ENCODE data around the gene FAM163A.

FAM163A gene

GRCh38 chr1:179857009-179857408, 113.9 kb downstream of the FAM163A start:
- Histone ChIP-seq H3K4me2 (ENCODE audit: low read length) (no peak overlapping the region), H3K4me1 (ENCODE audit: insufficient read depth, low read length, severe bottlenecking) (no peaks in the 10 kb centered on the region), H3K27ac (ENCODE audit: low read depth, low read length, poor library complexity, severe bottlenecking) (no peak overlapping the region), H3K4me3 (ENCODE audit: low read depth, low read length, poor library complexity, severe bottlenecking) (no peak overlapping the region), H3F3A (ENCODE audit: insufficient read depth, low read length) (0 out of 2 replicates have a peak, but pooled peaks cover 5% of the 10 kb centered on the region), H3K9ac (ENCODE audit: low read length) (no peak overlapping the region), H3K27me3 (ENCODE audit: insufficient read depth, low read length) (no peaks in the 10 kb centered on the region), H3K36me3 (ENCODE audit: insufficient read depth, low read length) (peaks cover 33% of the 10 kb centered on the region; the same call in 1 of the 2 replicates), H2AFZ (ENCODE audit: low read length) (no peak overlapping the region), H3K9me3 (ENCODE audit: low read length) (no peaks in the 10 kb centered on the region), H3K9me2 (ENCODE audit: low read depth, low read length) (no peaks in the 10 kb centered on the region), H3K79me2 (ENCODE audit: insufficient read depth, low read length) (no peaks in the 10 kb centered on the region), H4K20me1 (ENCODE audit: insufficient read depth, low read length) (no peaks in the 10 kb centered on the region)
- TF ChIP-seq CTCF (IDR thresholded peaks at IDR 0.05; ENCODE audit: low read length), result no peak
- TF ChIP-seq EZH2 (IDR thresholded peaks at IDR 0.05; ENCODE audit: borderline replicate concordance, low read length), result no peak

DNA sequence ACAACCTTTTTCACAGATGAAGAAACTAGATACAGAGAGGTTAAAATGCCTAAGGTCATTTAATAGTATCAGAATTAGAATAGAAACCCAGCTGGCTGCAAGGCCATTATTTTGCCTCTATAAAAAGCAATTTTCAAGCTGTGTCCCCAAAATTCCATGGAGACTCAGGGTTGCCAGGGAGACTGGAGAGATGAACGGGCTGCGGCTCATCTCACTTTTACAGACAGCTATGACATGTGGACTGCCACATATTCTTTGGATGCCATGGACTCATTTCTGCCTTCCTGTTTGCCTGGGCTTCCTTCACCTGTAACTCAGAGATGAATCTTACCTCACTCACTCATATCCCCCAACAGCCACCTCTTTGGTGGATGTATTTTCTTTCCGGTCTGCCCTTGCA, 117.6 kb downstream of the FAM163A start:
- Histone ChIP-seq H3K27ac (ENCODE audit: low read depth, low read length, poor library complexity, severe bottlenecking) (no peak overlapping the region), H3K79me2 (ENCODE audit: insufficient read depth, low read length) (no peaks in the 10 kb centered on the region), H4K20me1 (ENCODE audit: insufficient read depth, low read length) (no peaks in the 10 kb centered on the region), H3F3A (ENCODE audit: insufficient read depth, low read length) (no peaks in the 10 kb centered on the region), H3K9me3 (ENCODE audit: low read length) (no peaks in the 10 kb centered on the region), H3K4me2 (ENCODE audit: low read length) (no peak overlapping the region), H3K27me3 (ENCODE audit: insufficient read depth, low read length) (no peaks in the 10 kb centered on the region), H3K4me1 (ENCODE audit: insufficient read depth, low read length, severe bottlenecking) (no peaks in the 10 kb centered on the region), H3K4me3 (ENCODE audit: low read depth, low read length, poor library complexity, severe bottlenecking) (no peak overlapping the region), H3K36me3 (ENCODE audit: insufficient read depth, low read length) (peaks cover 54% of the 10 kb centered on the region), H2AFZ (ENCODE audit: low read length) (no peak overlapping the region), H3K9ac (ENCODE audit: low read length) (no peak overlapping the region), H3K9me2 (ENCODE audit: low read depth, low read length) (no peaks in the 10 kb centered on the region)
- TF ChIP-seq CTCF (IDR thresholded peaks at IDR 0.05; ENCODE audit: low read length) (no peak), EZH2 (IDR thresholded peaks at IDR 0.05; ENCODE audit: borderline replicate concordance, low read length) (no peak)

DNA sequence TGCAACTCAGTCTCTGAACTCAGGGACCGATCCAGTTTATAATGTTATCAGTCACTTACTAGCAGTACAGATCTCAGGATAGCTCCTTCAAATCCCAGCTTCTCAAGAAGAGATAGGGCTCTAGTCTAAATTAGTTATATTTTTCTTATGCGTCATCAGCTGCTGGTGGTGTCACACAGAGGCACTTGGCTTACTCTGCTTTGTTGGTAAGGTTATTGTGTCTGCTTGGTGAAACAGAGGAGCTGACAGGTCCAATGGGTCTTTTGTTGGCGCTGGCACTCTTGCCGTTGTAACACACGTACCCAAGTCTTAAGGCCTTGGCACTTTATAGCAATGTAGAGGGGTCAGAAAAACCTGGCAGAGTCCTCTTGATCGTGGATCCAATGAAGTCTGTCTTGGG, 122.3 kb downstream of the FAM163A start:
- Histone ChIP-seq H3K36me3 (ENCODE audit: insufficient read depth, low read length) (peaks cover 80% of the 10 kb centered on the region), H3K4me1 (ENCODE audit: insufficient read depth, low read length, severe bottlenecking) (no peaks in the 10 kb centered on the region), H3K9ac (ENCODE audit: low read length) (no peak overlapping the region), H3K4me3 (ENCODE audit: low read depth, low read length, poor library complexity, severe bottlenecking) (no peak overlapping the region), H3K79me2 (ENCODE audit: insufficient read depth, low read length) (peaks cover 17% of the 10 kb centered on the region), H3K27me3 (ENCODE audit: insufficient read depth, low read length) (no peaks in the 10 kb centered on the region), H3K9me3 (ENCODE audit: low read length) (no peaks in the 10 kb centered on the region), H2AFZ (ENCODE audit: low read length) (no peak overlapping the region), H3K9me2 (ENCODE audit: low read depth, low read length) (no peaks in the 10 kb centered on the region), H3K27ac (ENCODE audit: low read depth, low read length, poor library complexity, severe bottlenecking) (no peak overlapping the region), H4K20me1 (ENCODE audit: insufficient read depth, low read length) (no peaks in the 10 kb centered on the region), H3F3A (ENCODE audit: insufficient read depth, low read length) (no peaks in the 10 kb centered on the region), H3K4me2 (ENCODE audit: low read length) (no peak overlapping the region)
- TF ChIP-seq CTCF (IDR thresholded peaks at IDR 0.05; ENCODE audit: low read length) (no peak), EZH2 (IDR thresholded peaks at IDR 0.05; ENCODE audit: borderline replicate concordance, low read length) (no peak)
